GM13977 (cell line): Measurements from ENCODE around the gene CRAT.

Source experiments
- DNase-seq: peaks from one replicate; pipeline ENCODE4 v3.0.0; 2012; ENCODE audit warnings: low spot score
- CTCF ChIP-seq: IDR thresholded peaks from 2 replicates; pipeline ENCODE4 v1.5.1; 2012; ENCODE audit warnings: mild to moderate bottlenecking, control low read depth; ENCODE audit not compliant: insufficient read depth; ENCODE audit errors: extremely low read depth, missing control alignments
- in situ Hi-C: fragments of 300-500 bp; cut with MboI; formaldehyde crosslinking; loops from one replicate; pipeline ENCODE4 v1.12.0; 2022; ENCODE audit warnings: low sequenced_read_pairs, low pct_unique_long_range_greater_than_20kb, mixed read lengths, inconsistent platforms; ENCODE audit not compliant: unreplicated experiment

Gene CRAT

GRCh38 chr9:129142138-129142935 is 31.7 kb upstream of the CRAT start:
- in situ Hi-C loops = loop anchor here (25.0 kb wide), 1 partner anchor 645 kb away; no protein-coding TSS in a partner anchor
- no peak for DNase-seq
- TF ChIP-seq CTCF = no peak

GRCh38 chr9:129141066-129142041 is 30.8 kb upstream of the CRAT start:
- in situ Hi-C loops = loop anchor here (25.0 kb wide), 1 partner anchor 646 kb away; no protein-coding TSS in a partner anchor
- DNase-seq = peak; percentile 68
- TF ChIP-seq CTCF = no peak

GRCh38 chr9:129140397-129141065 is 29.9 kb upstream of the CRAT start:
- no peak for TF ChIP-seq CTCF
- in situ Hi-C loops = loop anchor here (25.0 kb wide), 1 partner anchor 647 kb away; no protein-coding TSS in a partner anchor
- DNase-seq = no peak

GRCh38 chr9:129139993-129140396 is 29.4 kb upstream of the CRAT start:
- DNase-seq = peak; percentile 90
- in situ Hi-C loops = loop anchor here (10.0 to 25.0 kb wide), 2 partner anchors 475 to 647 kb away; no protein-coding TSS in a partner anchor
- no peak for TF ChIP-seq CTCF

- in situ Hi-C loops = loop anchor here (10.0 to 25.0 kb wide), 2 partner anchors 475 to 648 kb away; no protein-coding TSS in a partner anchor
- peak; percentile 77 for TF ChIP-seq CTCF
- peak; percentile 79 for DNase-seq
These were observed 28.8 kb upstream of the CRAT start for GRCh38 chr9:129139233-129139992.
